GM19351 (cell line): ENCODE results near the gene FAT4.

ENCODE experiments used
- ATAC-seq: cut with Tn5 transposase; IDR thresholded peaks from one replicate; pipeline ENCODE4 v1.9.1; 2021; ENCODE audit warnings: mild to moderate bottlenecking, moderate library complexity; ENCODE audit not compliant: unreplicated experiment

Gene FAT4

DNA sequence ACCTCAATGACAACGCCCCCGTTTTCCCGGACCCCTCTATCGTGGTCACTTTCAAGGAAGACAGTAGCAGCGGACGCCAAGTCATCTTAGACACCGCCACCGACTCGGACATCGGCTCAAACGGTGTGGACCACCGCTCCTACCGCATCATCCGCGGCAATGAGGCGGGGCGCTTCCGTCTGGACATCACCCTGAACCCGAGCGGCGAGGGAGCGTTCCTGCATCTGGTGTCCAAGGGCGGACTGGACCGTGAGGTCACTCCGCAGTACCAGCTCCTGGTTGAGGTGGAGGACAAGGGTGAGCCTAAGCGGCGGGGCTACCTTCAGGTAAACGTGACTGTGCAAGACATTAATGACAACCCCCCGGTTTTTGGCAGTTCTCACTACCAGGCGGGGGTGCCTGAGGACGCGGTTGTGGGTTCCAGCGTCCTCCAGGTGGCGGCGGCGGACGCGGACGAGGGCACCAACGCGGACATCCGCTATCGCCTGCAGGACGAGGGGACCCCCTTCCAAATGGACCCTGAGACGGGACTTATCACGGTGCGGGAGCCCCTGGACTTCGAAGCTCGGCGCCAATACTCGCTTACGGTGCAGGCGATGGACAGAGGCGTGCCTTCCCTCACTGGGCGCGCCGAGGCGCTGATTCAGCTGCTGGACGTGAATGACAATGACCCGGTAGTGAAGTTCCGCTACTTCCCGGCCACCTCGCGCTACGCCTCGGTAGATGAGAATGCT, 2.2 kb downstream of the FAT4 start:
- no peak for ATAC-seq

DNA sequence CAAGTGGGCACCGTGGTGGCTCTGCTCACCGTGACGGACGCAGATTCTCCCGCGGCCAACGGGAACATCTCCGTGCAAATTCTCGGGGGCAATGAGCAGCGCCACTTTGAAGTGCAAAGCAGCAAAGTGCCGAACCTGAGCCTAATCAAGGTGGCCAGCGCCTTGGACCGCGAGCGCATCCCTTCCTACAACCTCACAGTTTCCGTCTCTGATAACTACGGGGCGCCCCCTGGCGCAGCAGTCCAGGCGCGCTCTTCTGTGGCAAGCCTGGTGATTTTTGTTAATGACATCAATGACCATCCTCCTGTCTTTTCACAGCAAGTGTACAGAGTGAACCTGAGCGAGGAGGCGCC, 2.7 kb downstream of the FAT4 start:
- no peak for ATAC-seq

DNA sequence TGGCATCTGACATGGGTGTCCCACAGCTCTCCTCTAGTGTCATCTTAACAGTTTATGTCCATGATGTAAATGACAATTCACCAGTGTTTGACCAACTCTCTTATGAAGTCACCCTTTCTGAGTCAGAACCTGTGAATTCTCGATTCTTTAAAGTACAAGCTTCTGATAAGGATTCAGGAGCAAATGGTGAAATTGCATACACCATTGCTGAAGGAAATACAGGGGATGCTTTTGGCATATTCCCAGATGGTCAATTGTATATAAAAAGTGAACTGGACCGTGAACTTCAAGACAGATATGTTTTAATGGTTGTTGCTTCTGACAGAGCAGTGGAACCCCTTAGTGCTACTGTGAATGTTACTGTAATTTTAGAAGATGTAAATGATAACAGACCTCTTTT, 4.6 kb downstream of the FAT4 start:
- no peak for ATAC-seq

DNA sequence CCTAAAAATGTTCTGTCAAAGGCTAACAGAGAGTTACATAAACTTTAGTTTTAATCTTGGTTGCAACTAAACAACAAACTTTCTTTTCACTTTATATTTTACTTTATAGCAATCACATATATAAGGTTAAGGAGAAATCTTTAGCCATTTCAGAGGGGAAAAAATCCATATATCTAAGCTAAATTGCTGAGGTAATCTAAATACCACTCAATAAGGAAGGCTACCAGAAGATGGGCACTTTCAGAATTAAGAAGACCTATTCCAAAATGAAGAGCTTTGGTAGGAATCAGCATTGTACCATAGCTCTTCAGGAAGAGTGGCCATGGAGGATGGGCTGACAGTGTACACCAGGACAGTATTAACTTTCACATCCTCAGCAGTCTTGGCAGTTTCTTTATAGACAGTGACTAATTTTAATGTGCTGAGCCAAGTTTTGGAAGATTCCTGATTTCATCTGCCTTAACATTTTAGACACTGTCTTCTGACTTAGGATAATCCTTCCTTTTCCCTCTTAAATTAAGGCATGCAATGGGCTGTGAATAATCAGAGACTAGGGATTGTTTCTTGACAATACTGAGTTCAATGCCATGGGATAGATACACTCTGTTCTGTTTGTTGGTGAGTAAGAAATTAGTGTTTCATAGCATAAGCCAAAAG, 7.1 kb downstream of the FAT4 start:
- no peak for ATAC-seq

DNA sequence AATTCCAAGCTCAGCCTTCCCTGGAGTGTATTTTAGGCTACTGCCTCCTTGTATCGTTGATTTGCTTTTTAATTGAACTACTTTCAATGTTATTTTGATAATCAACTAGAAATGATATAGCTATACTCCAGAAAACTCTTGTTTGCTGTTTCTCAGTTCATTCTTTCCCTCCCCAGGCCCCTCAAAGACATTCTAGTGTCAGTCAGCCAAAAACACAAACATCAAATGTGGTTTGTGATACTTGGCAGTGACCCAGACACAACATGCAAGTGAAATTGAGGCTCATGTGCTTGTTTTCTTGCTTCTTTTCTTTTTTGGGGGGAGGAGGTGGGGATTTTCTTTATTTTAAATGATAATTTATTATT, 7.6 kb downstream of the FAT4 start:
- no peak for ATAC-seq

DNA sequence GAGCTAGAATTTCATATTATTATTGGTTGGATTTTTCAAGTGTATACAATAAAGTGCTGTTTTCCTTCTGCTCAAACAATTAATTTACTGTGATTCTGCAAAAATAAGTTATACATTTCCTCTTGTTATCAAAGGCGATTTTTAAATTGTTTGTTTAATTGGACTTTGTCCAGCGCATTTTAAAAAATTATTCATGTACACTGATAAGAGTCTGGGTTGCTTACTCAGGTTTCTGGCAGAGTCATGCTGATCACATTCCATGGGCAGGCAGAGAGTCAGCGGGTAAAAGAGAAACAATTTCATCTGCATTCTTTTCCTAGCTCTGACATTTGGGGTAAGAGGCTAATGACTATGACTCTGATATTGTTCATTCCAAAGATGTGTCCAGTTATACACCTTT, 8.9 kb downstream of the FAT4 start:
- ATAC-seq, result no peak

DNA sequence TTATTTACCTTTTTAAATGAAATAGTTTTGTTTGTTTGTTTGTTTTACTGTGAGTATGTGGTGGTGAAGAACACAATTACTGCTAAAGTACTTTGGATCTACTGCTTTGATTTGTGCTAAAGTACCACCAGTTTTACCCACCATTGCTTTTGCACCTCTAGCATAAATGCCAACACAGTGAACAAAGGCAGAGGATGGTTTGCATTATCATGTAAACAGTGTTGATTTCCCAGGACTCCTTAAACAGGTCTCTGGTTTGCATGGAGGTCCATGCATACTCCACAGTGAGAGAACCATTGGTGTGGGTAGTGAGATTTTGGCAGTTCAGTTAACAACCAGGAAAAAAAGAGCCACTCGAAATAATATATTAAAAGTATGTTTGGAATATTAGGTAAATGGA, 11.0 kb downstream of the FAT4 start:
- no peak for ATAC-seq

DNA sequence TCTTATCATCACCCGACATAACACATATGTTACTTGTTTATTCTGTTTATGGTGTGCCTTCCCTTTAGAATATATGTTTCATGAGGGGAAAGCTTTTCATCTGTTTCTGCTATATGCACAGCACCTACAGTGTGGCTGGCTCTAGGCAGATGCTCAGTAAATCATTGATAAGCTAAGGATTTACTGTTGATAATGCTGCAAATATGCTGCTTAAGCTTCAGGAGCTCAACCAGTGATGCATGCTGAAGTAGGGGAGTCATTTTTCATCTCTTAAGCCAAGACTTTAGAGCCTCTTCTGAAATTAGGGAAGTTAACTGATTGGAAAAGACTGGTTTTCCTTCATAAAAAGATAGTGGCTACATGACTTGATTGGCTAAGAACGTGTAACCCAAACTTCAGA, 16.4 kb downstream of the FAT4 start:
- ATAC-seq, result no peak

DNA sequence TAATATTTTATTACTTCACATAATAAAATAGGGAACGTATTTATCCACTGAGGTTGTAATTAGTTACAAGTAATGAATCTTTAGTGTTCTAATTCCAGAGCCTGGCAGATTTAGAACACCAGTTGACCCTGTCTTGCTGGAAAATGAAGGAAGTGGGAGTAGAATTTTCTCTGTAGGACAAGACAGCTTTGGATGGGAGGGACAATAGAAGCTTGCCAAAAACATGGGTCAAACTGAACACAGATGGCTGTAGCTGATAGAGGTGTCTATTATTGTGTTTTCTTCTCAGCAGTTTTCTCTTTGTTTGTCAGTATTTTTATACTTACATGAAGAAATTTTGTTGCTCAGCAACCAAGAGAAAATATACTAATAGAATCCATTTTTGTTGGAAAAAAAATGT, 20.2 kb downstream of the FAT4 start:
- ATAC-seq, result no peak

DNA sequence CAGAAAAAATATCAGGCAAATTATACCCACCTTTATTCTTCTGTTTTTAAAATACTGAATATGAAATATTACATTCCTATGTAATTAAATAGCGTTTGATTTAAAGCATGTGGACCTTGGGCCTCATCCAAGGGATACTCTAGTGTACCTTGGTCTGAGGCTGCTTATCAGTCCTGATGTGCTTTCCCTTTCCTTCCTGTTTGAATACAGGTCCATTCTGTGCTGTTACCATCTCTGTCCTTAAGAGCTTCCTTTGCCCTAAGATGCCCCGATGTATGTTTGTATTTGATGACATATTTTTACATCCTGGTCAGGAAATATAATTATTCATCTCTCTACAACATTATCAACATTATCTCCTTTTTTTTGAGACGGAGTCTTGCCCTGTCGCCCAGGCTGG, 24.1 kb downstream of the FAT4 start:
- ATAC-seq, result no peak

DNA sequence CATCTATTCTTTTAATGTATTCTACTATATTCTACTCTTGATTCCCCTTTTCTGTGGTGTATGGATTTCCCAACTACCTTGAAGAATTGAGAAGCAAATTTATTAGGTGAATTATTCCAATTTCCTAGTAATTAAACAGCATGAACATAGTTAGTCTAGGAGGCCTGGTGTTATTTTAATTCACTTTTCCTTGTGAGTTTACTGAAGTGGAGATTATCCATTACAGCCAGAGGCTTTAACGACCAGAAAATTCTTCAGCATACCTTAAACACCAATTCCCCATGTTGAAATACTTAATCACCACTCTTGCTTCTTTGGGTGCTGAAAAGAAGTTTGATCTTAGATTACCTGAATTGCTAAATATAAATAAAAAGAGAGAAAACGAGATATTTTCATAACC, 29.4 kb downstream of the FAT4 start:
- no peak for ATAC-seq

DNA sequence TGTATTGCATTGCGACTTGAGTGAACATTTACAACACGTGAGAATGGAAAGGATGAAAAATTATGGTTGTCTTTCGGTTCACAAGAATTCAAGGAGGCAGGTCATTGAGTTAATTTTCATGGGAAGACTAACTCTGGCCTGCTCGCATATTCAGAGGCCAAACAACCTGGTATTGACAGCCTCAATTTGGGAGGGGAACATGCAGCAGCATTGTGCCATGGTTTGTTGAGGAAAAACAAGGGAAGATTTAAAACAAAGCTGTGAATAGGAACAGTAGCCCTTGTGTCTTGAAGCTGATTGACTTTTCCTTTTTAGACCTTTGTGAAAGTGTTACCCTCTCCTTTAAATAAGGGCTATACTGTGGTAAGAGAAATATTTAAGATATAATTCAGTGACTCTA, 31.9 kb downstream of the FAT4 start:
- no peak for ATAC-seq

DNA sequence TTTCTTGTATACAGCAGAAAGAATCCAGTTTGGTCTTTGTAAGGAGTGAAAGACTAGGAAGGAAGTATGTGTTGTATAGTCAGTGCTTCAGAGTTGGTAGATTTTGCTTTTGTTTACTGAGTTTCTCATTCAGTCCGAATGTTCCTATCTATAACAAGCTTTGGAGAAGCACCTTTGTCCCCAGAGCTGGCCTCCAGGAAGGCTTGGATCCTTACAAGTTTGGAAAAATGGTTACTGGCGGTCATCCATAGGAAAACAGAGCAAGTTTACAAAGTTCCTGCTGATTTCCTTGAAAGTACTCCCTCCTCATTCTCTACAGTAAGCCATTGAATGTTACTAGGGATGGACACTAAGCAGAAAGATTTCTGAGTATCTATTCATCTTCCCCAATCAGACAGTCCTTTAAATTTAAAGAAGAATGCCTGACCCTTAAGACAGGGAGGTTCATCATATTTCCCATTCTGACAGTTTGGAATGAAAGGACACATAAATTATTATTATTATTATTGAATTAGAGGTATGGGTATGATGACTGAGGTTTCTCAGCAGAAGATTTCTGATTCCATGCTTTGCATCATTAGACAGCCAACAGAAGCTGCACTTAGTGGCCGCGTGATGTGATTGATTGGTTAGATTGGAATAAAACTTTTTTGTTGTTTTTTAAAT, 35.8 kb downstream of the FAT4 start:
- ATAC-seq, result no peak

DNA sequence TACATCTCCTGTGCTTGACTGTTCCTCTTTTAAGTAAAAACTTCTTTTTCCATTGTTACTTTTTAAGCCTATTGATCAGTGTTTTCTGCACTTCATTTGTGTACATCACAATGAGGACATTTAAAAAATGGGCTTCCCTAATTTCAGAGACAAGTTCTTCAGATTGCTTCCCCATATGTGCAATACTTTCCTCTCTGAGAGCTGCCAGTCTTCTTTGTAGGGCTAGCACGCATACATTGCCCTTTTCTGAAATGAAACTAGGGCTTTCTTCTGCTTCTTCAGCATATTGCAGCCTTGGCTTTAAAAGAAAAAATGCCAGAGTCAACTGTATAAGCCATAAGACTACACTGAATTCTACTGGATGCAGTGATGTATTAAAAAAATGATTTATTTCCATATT, 37.8 kb downstream of the FAT4 start:
- no peak for ATAC-seq

DNA sequence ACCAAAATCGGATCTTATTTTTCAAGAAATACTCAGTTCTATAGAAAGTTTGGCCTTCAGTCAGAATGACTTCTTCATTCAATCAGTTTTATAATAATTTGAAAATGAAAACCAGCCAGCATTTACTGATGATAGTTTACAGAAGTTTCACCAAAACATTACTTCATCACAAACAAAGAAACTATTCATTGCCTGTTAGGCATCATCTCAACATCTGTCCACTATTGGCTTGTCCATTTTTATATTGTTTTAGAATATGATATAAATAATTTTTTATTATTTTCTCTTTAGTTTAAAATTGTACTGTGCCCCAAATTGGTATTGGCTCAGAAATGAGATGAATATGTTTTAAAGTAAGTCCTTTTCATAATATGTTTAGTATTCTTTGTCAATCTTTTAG, 38.4 kb downstream of the FAT4 start:
- ATAC-seq, result no peak

DNA sequence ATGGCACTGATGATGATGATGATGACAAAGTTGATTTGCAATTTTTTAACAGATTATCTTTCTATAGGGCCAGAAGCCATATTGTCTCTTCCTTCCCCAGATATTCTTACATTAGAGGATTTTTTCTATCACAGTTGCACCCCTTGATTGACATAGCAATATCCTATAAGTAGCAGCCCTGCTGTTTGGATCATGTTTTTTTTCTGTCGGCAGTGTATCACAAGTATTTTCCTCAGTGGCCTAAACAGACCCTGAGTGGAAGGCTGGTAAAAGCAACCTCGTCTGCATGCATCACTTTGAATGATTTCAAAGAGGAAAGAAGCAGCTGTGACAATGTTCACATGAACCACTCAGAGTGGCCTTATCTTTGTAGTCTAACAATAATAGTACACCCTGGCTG, 41.0 kb downstream of the FAT4 start:
- no peak for ATAC-seq

DNA sequence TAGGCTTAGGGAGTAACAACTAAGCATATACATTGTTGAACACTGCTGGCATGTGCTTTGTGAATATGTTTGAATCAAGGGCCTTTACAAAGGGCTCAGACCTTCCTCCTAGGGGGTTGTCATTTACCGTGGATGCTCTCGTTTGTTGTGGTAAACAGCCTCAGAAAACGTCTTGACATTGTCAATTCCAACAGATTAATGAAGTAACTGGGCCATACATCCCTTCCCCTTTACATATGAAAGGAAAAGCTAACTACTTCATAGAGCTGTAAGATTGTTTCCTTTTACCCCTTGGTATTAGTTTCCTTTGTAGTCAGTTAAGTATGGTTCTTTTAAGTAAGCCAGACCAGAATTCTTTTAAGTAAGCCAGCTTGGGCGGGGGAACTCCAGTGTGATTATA, 42.9 kb downstream of the FAT4 start:
- ATAC-seq, result no peak

DNA sequence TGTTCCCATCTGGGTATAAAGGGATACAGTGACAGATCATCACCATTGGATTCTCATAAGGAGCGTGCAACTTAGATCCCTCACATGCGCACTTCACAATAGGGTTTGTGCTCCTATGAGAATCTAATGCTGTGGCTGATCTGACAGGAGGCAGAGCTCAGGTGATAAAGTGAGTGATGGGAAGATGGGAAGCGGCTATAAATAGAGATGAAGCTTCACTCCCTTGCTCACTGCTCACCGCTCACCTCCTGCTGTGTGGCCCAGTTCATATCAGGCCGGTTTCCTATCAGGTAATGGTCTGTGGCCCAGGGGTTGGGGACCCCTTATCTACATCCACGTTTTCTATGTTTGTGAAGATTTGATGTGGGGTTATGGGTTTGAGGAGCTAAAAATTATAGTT, 43.7 kb downstream of the FAT4 start:
- no peak for ATAC-seq

DNA sequence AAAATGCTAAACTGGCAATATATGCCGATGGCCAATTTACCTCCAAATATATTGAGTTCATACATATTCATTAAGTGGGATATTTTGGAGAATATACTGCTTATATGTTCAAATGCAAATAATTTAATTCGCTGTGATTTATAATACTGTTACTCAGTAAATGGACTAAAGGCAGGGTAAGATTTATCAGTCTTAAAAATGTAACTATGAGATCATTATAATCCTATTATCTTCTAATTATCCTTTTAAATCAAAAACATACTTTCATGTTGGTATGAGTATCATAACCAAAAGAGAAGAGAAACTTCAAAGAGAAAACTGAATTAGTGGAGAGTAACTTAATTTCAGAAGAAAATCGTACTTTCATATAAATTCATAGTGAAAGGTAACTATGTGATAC, 44.6 kb downstream of the FAT4 start:
- no peak for ATAC-seq

DNA sequence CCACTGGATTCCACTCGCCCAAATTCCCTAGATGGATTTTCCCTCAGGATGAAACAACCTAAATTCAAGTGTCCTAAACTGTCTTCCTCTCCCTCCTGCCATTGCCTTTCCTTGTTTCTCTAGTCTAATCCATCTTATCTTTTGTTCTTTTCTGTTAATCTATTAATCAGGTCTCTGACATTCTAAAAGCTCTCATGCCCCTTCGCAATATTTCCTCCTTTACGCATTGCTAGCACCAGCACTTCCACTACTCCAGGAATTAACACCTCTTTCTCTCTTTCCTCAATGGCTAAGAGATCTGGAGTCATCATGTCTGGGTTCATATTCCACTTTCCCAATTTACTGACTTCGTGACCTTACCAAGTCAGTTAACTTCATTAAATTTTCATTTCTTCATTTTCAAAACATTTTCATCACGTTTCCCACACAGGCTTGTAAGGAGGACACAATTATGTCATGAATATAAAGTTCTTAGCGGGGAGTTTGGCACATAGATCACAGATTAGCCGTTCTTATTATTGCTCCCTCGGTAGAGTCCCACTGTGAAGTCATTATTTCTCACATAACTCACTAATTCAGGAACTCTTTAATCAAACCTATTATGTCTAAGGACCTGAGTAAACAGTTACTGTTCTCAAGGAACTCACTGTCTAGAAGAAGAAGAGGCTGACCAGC, 45.3 kb downstream of the FAT4 start:
- ATAC-seq, result no peak

DNA sequence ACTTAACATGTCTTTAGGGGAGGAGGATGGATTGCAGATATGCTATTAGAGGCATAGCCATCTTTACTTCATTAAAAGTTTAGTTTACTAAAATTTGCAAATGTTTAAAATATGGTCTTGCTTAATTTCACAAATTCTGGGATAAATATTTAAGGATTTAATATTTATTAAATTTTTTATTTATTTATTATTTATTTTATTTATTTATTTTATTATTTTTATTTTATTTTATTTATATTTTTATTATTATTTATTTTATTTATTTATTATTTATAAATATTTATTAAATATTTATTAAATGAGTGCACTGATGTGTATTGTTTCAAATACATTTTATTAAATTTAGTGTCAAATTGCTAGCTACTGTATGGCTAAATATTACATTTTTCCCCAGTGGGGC, 46.0 kb downstream of the FAT4 start:
- no peak for ATAC-seq
